ENCODE measurements around the gene GALNT18.
"Not testable (repeated sequence)": the region's sequence is repeated elsewhere in the genome, so short reads cannot be mapped to it uniquely, and the experiment has no call there.

GALNT18 gene

DNA sequence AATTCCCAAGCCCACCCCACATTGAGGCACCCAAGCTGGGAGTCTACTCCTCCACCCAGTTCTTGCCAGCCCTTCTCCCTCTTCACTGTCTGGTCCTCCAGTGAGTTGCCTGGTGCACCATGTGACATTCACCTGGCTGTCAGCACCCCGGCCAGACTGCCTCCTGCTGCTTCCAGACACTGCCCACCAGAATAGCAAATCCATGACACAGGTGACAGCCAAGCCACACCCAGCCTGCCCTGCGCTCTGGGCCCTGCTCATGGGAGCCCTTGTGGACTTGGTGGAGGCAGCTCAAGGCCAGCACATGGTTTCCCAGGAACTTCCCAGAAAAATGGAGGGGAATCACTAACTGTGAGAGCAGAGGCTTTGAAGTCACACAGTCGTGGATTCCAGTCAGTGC lies 172.5 kb downstream of the GALNT18 start:
- no peak for TF ChIP-seq RARB (CRISPR knock-in tag; IDR thresholded peaks at IDR 0.05)
- TF ChIP-seq, protein P1, sequence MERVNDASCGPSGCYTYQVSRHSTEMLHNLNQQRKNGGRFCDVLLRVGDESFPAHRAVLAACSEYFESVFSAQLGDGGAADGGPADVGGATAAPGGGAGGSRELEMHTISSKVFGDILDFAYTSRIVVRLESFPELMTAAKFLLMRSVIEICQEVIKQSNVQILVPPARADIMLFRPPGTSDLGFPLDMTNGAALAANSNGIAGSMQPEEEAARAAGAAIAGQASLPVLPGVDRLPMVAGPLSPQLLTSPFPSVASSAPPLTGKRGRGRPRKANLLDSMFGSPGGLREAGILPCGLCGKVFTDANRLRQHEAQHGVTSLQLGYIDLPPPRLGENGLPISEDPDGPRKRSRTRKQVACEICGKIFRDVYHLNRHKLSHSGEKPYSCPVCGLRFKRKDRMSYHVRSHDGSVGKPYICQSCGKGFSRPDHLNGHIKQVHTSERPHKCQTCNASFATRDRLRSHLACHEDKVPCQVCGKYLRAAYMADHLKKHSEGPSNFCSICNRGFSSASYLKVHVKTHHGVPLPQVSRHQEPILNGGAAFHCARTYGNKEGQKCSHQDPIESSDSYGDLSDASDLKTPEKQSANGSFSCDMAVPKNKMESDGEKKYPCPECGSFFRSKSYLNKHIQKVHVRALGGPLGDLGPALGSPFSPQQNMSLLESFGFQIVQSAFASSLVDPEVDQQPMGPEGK (CRISPR knock-in tag; IDR thresholded peaks at IDR 0.05; ENCODE audit: borderline replicate concordance): no peak
- TF ChIP-seq TOX (CRISPR knock-in tag; IDR thresholded peaks at IDR 0.05; ENCODE audit: borderline replicate concordance): no peak
- TF ChIP-seq ZNF8 (CRISPR knock-in tag; IDR thresholded peaks at IDR 0.05): no peak
- TF ChIP-seq PPARA (CRISPR knock-in tag; IDR thresholded peaks at IDR 0.05; ENCODE audit: borderline replicate concordance): no peak
- TF ChIP-seq ISL1 (CRISPR knock-in tag; IDR thresholded peaks at IDR 0.05): no peak
- no peak for TF ChIP-seq ARNTL (CRISPR knock-in tag; IDR thresholded peaks at IDR 0.05; ENCODE audit: borderline replicate concordance, low read depth)
- no peak for TF ChIP-seq ZFP30 (CRISPR knock-in tag; IDR thresholded peaks at IDR 0.05)
- ATAC-seq: no peak

DNA sequence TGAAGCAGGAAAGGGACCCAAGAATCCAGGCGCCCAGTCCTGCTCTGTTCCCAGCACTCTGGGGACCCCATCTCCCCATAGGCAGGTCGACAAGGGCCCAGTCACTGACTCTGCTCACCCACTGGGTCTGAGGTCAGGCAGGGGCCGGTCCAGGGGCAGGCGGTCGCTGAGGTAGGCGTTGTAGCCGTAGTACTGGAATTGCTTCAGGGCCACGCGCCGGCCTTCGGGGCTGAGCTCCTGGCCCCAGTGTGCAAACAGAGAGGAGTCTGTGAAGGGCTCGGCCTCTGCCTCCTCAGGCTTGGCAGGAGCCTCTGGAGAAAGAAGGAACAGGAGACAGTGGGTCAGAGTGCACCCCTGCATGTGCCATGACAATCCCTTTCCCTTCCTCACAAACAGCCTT lies 173.2 kb downstream of the GALNT18 start:
- no peak for TF ChIP-seq ZNF565 (CRISPR knock-in tag; conservative IDR thresholded peaks at IDR 0.05; ENCODE audit: low read depth)
- TF ChIP-seq GLIS3 (CRISPR knock-in tag; IDR thresholded peaks at IDR 0.05): no peak
- TF ChIP-seq OSR1 (CRISPR knock-in tag; IDR thresholded peaks at IDR 0.05): no peak
- no peak for TF ChIP-seq ZC3H10 (CRISPR knock-in tag; IDR thresholded peaks at IDR 0.05)
- no peak for TF ChIP-seq SNAI2 (CRISPR knock-in tag; IDR thresholded peaks at IDR 0.05)
- TF ChIP-seq ESRRG (CRISPR knock-in tag; IDR thresholded peaks at IDR 0.05): no peak
- TF ChIP-seq TCF4 (CRISPR knock-in tag; IDR thresholded peaks at IDR 0.05; ENCODE audit: borderline replicate concordance): no peak
- no peak for TF ChIP-seq BACH2 (CRISPR knock-in tag; IDR thresholded peaks at IDR 0.05; ENCODE audit: borderline replicate concordance)
- no peak for TF ChIP-seq ZFP3 (CRISPR knock-in tag; IDR thresholded peaks at IDR 0.05)
- no peak for TF ChIP-seq POU6F1 (CRISPR knock-in tag; IDR thresholded peaks at IDR 0.05; ENCODE audit: borderline replicate concordance, low read depth)
- no peak for TF ChIP-seq RARB (CRISPR knock-in tag; IDR thresholded peaks at IDR 0.05)
- TF ChIP-seq, protein P2, sequence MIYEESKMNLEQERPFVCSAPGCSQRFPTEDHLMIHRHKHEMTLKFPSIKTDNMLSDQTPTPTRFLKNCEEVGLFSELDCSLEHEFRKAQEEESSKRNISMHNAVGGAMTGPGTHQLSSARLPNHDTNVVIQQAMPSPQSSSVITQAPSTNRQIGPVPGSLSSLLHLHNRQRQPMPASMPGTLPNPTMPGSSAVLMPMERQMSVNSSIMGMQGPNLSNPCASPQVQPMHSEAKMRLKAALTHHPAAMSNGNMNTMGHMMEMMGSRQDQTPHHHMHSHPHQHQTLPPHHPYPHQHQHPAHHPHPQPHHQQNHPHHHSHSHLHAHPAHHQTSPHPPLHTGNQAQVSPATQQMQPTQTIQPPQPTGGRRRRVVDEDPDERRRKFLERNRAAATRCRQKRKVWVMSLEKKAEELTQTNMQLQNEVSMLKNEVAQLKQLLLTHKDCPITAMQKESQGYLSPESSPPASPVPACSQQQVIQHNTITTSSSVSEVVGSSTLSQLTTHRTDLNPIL (CRISPR knock-in tag; IDR thresholded peaks at IDR 0.05; ENCODE audit: low read depth): no peak
- no peak for TF ChIP-seq ISL1 (CRISPR knock-in tag; IDR thresholded peaks at IDR 0.05)
- TF ChIP-seq PPARA (CRISPR knock-in tag; IDR thresholded peaks at IDR 0.05; ENCODE audit: borderline replicate concordance): no peak
- no peak for TF ChIP-seq ARNTL (CRISPR knock-in tag; IDR thresholded peaks at IDR 0.05; ENCODE audit: borderline replicate concordance, low read depth)
- no peak for TF ChIP-seq CSRNP3 (CRISPR knock-in tag; IDR thresholded peaks at IDR 0.05)
- no peak for TF ChIP-seq TSHZ2 (CRISPR knock-in tag; IDR thresholded peaks at IDR 0.05)
- no peak for TF ChIP-seq ZNF8 (CRISPR knock-in tag; IDR thresholded peaks at IDR 0.05)
- no peak for ATAC-seq

GRCh38 chr11:11447601-11448000 lies 174.2 kb downstream of the GALNT18 start:
- not testable (repeated sequence) for ATAC-seq

Measured in SK-N-SH treated with all-trans-retinoic acid at 6 μM for 48 hours (cell line).